Measurements from ENCODE around the gene TIPIN. TPM values are rescaled to one million over a fixed set of nuclear protein-coding genes. Genes with fewer than 3 reads are reported as not detected.
A peak's percentile ranks its signal among the peaks of the same experiment; 100 is the strongest.

The TIPIN gene
- polyA plus RNA-seq, 3 donors: 1.4 to 4.0 (median 3.7) TPM

DNA sequence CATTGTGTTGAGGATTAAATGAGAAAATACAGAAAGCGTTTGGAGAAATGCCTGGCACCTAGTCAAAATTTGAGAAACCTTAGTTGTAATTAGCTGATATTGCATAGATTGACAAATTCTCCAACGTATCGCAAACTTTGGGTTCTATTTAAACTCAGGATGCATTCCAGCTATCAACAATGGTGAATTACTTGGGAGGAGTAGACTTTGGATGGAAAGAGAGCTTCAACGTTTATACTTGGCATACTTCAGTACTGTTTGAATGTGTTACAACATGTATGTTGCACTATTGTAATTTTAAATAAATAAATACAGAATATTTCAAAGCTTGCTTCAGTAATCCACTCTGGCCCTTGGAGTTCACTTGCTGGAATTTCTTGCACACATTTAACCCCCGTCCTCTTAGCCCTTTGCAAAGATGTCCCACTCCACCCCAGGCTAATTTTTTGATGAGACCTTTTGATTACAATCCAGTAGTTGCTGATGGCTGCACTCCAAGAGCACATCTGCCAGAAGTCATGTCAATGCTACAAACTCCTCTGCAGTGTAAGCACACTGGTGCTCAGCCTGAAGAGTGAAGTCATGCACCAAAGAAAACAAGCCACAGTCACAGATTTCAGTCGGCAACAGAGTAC is 67.8 kb downstream of the TIPIN start:
- Histone ChIP-seq H3K79me2 (ENCODE audit: insufficient read depth, low read length) (no peaks in the 10 kb centered on the region), H3K9ac (ENCODE audit: insufficient read depth, low read length, poor library complexity, severe bottlenecking) (peak overlapping the region; percentile 15), H3K4me3 (replicated peaks in 1 of 3; ENCODE audit: low read depth in 2 of 3, low read length in 3 of 3) (no peak overlapping the region), H3K27me3 (ENCODE audit: control insufficient read depth in 2 of 2, insufficient read depth in 2 of 2, low read length in 2 of 2) (no peaks in the 10 kb centered on the region), H3K27ac (ENCODE audit: low read depth in 1 of 2, low read length in 2 of 2) (no peak overlapping the region), H3K4me1 (ENCODE audit: control insufficient read depth in 1 of 2, insufficient read depth in 2 of 2, low read length in 2 of 2) (peaks cover 8 to 11% of the 10 kb centered on the region in 2 donors), H3K4me2 (replicated peaks; ENCODE audit: extremely low read depth, low read length, poor library complexity, severe bottlenecking) (no peak overlapping the region), H3K9me3 (replicated peaks in 1 of 2; ENCODE audit: control insufficient read depth in 1 of 2, insufficient read depth in 1 of 2, low read length in 2 of 2) (no peaks in the 10 kb centered on the region), H3K36me3 (replicated peaks in 1 of 2; ENCODE audit: control insufficient read depth in 1 of 2, insufficient read depth in 2 of 2, low read length in 2 of 2) (no peaks in the 10 kb centered on the region), H4K20me1 (ENCODE audit: insufficient read depth, low read length) (no peaks in the 10 kb centered on the region), H2AFZ (ENCODE audit: insufficient read depth, low read depth, low read length, poor library complexity, severe bottlenecking) (no peak overlapping the region)
- no peak for DNase-seq
- Mint-ChIP-seq H3K4me3 (no peak overlapping the region), H3K9me3 (no peaks in the 10 kb centered on the region), H3K27me3 (ENCODE audit: low read depth in 3 of 3) (peaks cover 0 to 3% (median 2%) of the 10 kb centered on the region in 3 donors), H3K4me1 (peaks cover 13% of the 10 kb centered on the region), H3K36me3 (no peaks in the 10 kb centered on the region), H3K27ac (no peak overlapping the region)
- intact Hi-C loops (cut with micrococcal nuclease): no loop called here
- WGBS (ENCODE audit: insufficient coverage): 96% methylated on average over 5 of the region's 6 CpGs
- TF ChIP-seq, protein P1, sequence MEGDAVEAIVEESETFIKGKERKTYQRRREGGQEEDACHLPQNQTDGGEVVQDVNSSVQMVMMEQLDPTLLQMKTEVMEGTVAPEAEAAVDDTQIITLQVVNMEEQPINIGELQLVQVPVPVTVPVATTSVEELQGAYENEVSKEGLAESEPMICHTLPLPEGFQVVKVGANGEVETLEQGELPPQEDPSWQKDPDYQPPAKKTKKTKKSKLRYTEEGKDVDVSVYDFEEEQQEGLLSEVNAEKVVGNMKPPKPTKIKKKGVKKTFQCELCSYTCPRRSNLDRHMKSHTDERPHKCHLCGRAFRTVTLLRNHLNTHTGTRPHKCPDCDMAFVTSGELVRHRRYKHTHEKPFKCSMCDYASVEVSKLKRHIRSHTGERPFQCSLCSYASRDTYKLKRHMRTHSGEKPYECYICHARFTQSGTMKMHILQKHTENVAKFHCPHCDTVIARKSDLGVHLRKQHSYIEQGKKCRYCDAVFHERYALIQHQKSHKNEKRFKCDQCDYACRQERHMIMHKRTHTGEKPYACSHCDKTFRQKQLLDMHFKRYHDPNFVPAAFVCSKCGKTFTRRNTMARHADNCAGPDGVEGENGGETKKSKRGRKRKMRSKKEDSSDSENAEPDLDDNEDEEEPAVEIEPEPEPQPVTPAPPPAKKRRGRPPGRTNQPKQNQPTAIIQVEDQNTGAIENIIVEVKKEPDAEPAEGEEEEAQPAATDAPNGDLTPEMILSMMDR (IDR thresholded peaks at IDR 0.05): no peak

DNA sequence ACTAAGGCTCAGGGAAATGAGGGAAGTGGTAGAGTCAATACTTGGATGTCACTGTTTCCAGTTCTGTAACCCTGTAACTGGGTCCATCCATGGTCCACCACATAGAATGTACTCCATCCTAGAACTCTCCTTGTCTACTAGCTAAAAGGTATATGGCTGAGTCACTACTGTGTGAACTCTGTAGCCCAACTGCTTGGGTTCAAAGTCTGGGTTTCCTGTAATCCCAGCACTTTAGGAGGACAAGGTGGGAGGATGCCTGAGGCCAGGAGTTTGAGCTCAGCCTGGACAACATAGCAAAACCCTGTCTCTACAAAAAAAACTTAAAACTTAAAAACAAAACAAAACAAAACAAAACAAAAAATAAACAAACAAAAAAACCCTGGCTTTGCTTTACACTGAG is 68.4 kb downstream of the TIPIN start:
- no peaks in the 10 kb centered on the region for H3K9me3 ChIP-seq (replicated peaks in 1 of 2; ENCODE audit: control insufficient read depth in 1 of 2, insufficient read depth in 1 of 2, low read length in 2 of 2)
- DNase-seq: no peak
- no peaks in the 10 kb centered on the region for H4K20me1 ChIP-seq (ENCODE audit: insufficient read depth, low read length)
- H3K36me3 Mint-ChIP-seq: no peaks in the 10 kb centered on the region
- H3K27ac ChIP-seq (ENCODE audit: low read depth in 1 of 2, low read length in 2 of 2): no peak overlapping the region
- H3K4me2 ChIP-seq (replicated peaks; ENCODE audit: extremely low read depth, low read length, poor library complexity, severe bottlenecking): no peak overlapping the region
- H3K4me3 ChIP-seq (replicated peaks in 1 of 3; ENCODE audit: low read depth in 2 of 3, low read length in 3 of 3): no peak overlapping the region
- H3K79me2 ChIP-seq (ENCODE audit: insufficient read depth, low read length): no peaks in the 10 kb centered on the region
- TF ChIP-seq, protein P1 (IDR thresholded peaks at IDR 0.05): no peak
- H3K36me3 ChIP-seq (replicated peaks in 1 of 2; ENCODE audit: control insufficient read depth in 1 of 2, insufficient read depth in 2 of 2, low read length in 2 of 2): no peaks in the 10 kb centered on the region
- peaks cover 0 to 3% (median 2%) of the 10 kb centered on the region in 3 donors for H3K27me3 Mint-ChIP-seq (ENCODE audit: low read depth in 3 of 3)
- peak overlapping the region in 1 of 7 donors; percentile 4 for H3K27ac Mint-ChIP-seq
- peaks cover 8 to 11% of the 10 kb centered on the region in 2 donors for H3K4me1 ChIP-seq (ENCODE audit: control insufficient read depth in 1 of 2, insufficient read depth in 2 of 2, low read length in 2 of 2)
- H3K27me3 ChIP-seq (ENCODE audit: control insufficient read depth in 2 of 2, insufficient read depth in 2 of 2, low read length in 2 of 2): no peaks in the 10 kb centered on the region
- no peak overlapping the region for H3K4me3 Mint-ChIP-seq
- intact Hi-C loops (cut with micrococcal nuclease): no loop called here
- H3K4me1 Mint-ChIP-seq: peaks cover 12% of the 10 kb centered on the region
- H2AFZ ChIP-seq (ENCODE audit: insufficient read depth, low read depth, low read length, poor library complexity, severe bottlenecking): no peak overlapping the region
- no peak overlapping the region for H3K9ac ChIP-seq (ENCODE audit: insufficient read depth, low read length, poor library complexity, severe bottlenecking)
- no peaks in the 10 kb centered on the region for H3K9me3 Mint-ChIP-seq

Data from CD14-positive monocyte (primary cell).